Natural killer cell (primary cell): ENCODE data around the gene STOX2. TPM values are rescaled to one million over a fixed set of nuclear protein-coding genes. Genes with fewer than 3 reads are reported as not detected.

Source experiments
- ATAC-seq, 3 donors: fragments of 150-1000 bp in 2 of 3; fragments of 200-7000 bp in 1 of 3; cut with Tn5 transposase; 1 replicate in 1 of 3; 2 replicates in 2 of 3; pipeline ENCODE4 v1.10.0; 2021; ENCODE audit warnings: mild to moderate bottlenecking in 2 of 3, moderate library complexity in 2 of 3
- DNase-seq, 2 donors: peaks; one replicate each; pipeline versions ENCODE4 v3.0.0 to v3.0.0-alpha.2; 2013 to 2021; ENCODE audit warnings: mixed read lengths in 1 of 2
- H3K27ac ChIP-seq: one replicate; pipeline ENCODE4 v1.5.1; 2013; ENCODE audit warnings: mild to moderate bottlenecking, low read length
- H3K27me3 ChIP-seq: one replicate; pipeline ENCODE4 v1.6.1; 2013; ENCODE audit warnings: low read length; ENCODE audit not compliant: control insufficient read depth, insufficient read depth
- H3K36me3 ChIP-seq: one replicate; pipeline ENCODE4 v1.6.1; 2013; ENCODE audit warnings: low read length; ENCODE audit not compliant: control insufficient read depth, insufficient read depth
- H3K4me1 ChIP-seq: one replicate; pipeline ENCODE4 v1.6.1; 2013; ENCODE audit warnings: low read length; ENCODE audit not compliant: control insufficient read depth, insufficient read depth
- H3K4me3 ChIP-seq: one replicate; pipeline ENCODE4 v1.5.1; 2013; ENCODE audit warnings: low read length
- H3K9me3 ChIP-seq: one replicate; pipeline ENCODE4 v1.6.1; 2013; ENCODE audit warnings: low read length; ENCODE audit not compliant: control insufficient read depth, insufficient read depth
- H3K27ac Mint-ChIP-seq, 2 donors: one replicate each; pipeline ENCODE4 v1.8.0; 2022; ENCODE audit warnings: mild to moderate bottlenecking in 2 of 2, mixed read lengths in 2 of 2, moderate library complexity in 1 of 2
- H3K27me3 Mint-ChIP-seq, 2 donors: one replicate each; pipeline ENCODE4 v1.8.0; 2022; ENCODE audit warnings: low read depth in 2 of 2, mixed read lengths in 2 of 2
- H3K36me3 Mint-ChIP-seq: one replicate; pipeline ENCODE4 v1.8.0; 2022; ENCODE audit warnings: mixed read lengths
- H3K4me1 Mint-ChIP-seq, 2 donors: one replicate each; pipeline ENCODE4 v1.8.0; 2022; ENCODE audit warnings: mixed read lengths in 2 of 2
- H3K4me3 Mint-ChIP-seq: one replicate; pipeline ENCODE4 v1.8.0; 2022; ENCODE audit warnings: mild to moderate bottlenecking, moderate library complexity, mixed read lengths
- H3K9me3 Mint-ChIP-seq, 2 donors: one replicate each; pipeline ENCODE4 v1.8.0; 2022; ENCODE audit warnings: mixed read lengths in 2 of 2
- CTCF ChIP-seq: fragments of 200-600 bp; IDR thresholded peaks from one replicate; pipeline ENCODE4 v1.8.0; 2022; ENCODE audit warnings: antibody characterized with exemption
- WGBS: methylation state at CpG from one replicate; pipeline ENCODE4 v1.1.7; 2013; ENCODE audit warnings: missing lambda C conversion rate; ENCODE audit not compliant: insufficient coverage; 5-methylcytosine and 5-hydroxymethylcytosine counted together
- intact Hi-C: fragments of 100-400 bp; cut with micrococcal nuclease; formaldehyde crosslinking; loops from one replicate; pipeline ENCODE4 v1.14.2; 2022
- total RNA-seq, 4 donors: library from RNA; stranded (reverse); fragments of 120-200 nt in 1 of 4; gene quantifications; one replicate each; pipeline versions ENCODE4 v1.2.3 to v1.2.4, GENCODE V29; 2013 to 2022

Gene STOX2
- total RNA-seq, 3 donors from 2014 or later (not counting 1 experiment from before 2014, with no cell fraction given): 0.23 TPM; not detected in 2

GRCh38 chr4:183967266-183967665 is 62.2 kb downstream of the STOX2 start:
- DNase-seq (no peak), ATAC-seq (no peak)
- 86% methylated on average over 11 of the region's 11 CpGs for WGBS
- H3K36me3 ChIP-seq: no peaks in the 10 kb centered on the region
- TF ChIP-seq CTCF: no peak
- no peak overlapping the region for H3K4me3 Mint-ChIP-seq
- intact Hi-C loops: no loop called here
- no peak overlapping the region for H3K4me3 ChIP-seq
- H3K4me1 Mint-ChIP-seq: peaks cover 0 to 29% of the 10 kb centered on the region in 2 donors
- no peaks in the 10 kb centered on the region for H3K27me3 ChIP-seq
- no peaks in the 10 kb centered on the region for H3K9me3 ChIP-seq
- H3K27ac ChIP-seq: no peak overlapping the region
- peaks cover 8% of the 10 kb centered on the region for H3K36me3 Mint-ChIP-seq
- H3K9me3 Mint-ChIP-seq: no peaks in the 10 kb centered on the region
- no peaks in the 10 kb centered on the region for H3K4me1 ChIP-seq
- H3K27ac Mint-ChIP-seq: no peak overlapping the region
- peaks cover 15 to 43% of the 10 kb centered on the region in 2 donors for H3K27me3 Mint-ChIP-seq

- no peak overlapping the region for H3K27ac ChIP-seq
- intact Hi-C loops: no loop called here
These were observed 63.4 kb downstream of the STOX2 start for GRCh38 chr4:183968502-183968901.

GRCh38 chr4:183968931-183969330 is 63.8 kb downstream of the STOX2 start:
- intact Hi-C loops: no loop called here
- no peaks in the 10 kb centered on the region for H3K9me3 ChIP-seq
- Mint-ChIP-seq H3K4me3 (peak overlapping the region; percentile 38), H3K4me1 (peaks cover 0 to 29% of the 10 kb centered on the region in 2 donors), H3K9me3 (peaks cover 0 to 5% of the 10 kb centered on the region in 2 donors), H3K36me3 (peaks cover 19% of the 10 kb centered on the region), H3K27me3 (peaks cover 17 to 54% of the 10 kb centered on the region in 2 donors), H3K27ac (peak overlapping the region in 1 of 2 donors; percentile 55)
- no peaks in the 10 kb centered on the region for H3K4me1 ChIP-seq
- TF ChIP-seq CTCF: no peak
- H3K4me3 ChIP-seq: no peak overlapping the region
- H3K36me3 ChIP-seq: no peaks in the 10 kb centered on the region
- DNase-seq: no peak
- H3K27me3 ChIP-seq: no peaks in the 10 kb centered on the region
- WGBS: 26% methylated on average over 5 of the region's 5 CpGs
- ATAC-seq: peak in 1 of 3 donors; percentile 85
- H3K27ac ChIP-seq: no peak overlapping the region

More at GRCh38 chr4:183968502-183968901, 63.4 kb downstream of the STOX2 start:
- Histone ChIP-seq H3K36me3 (no peaks in the 10 kb centered on the region), H3K4me3 (no peak overlapping the region), H3K9me3 (no peaks in the 10 kb centered on the region), H3K4me1 (no peaks in the 10 kb centered on the region), H3K27me3 (no peaks in the 10 kb centered on the region)
- peak overlapping the region; percentile 38 for H3K4me3 Mint-ChIP-seq
- 11% methylated on average over 4 of the region's 6 CpGs for WGBS
- H3K27me3 Mint-ChIP-seq: peaks cover 17 to 53% of the 10 kb centered on the region in 2 donors
- TF ChIP-seq CTCF: no peak
- ATAC-seq: no peak
- peaks cover 16% of the 10 kb centered on the region for H3K36me3 Mint-ChIP-seq
- H3K4me1 Mint-ChIP-seq: peaks cover 0 to 29% of the 10 kb centered on the region in 2 donors
- H3K9me3 Mint-ChIP-seq: peaks cover 0 to 3% of the 10 kb centered on the region in 2 donors
- peak overlapping the region in 1 of 2 donors; percentile 55 for H3K27ac Mint-ChIP-seq
- no peak for DNase-seq

- Mint-ChIP-seq H3K9me3 (peaks cover 3 to 12% of the 10 kb centered on the region in 2 donors), H3K4me1 (peaks cover 0 to 29% of the 10 kb centered on the region in 2 donors), H3K27ac (no peak overlapping the region), H3K4me3 (no peak overlapping the region), H3K36me3 (peaks cover 25% of the 10 kb centered on the region), H3K27me3 (peaks cover 14 to 54% of the 10 kb centered on the region in 2 donors)
- no peak for TF ChIP-seq CTCF
- no peaks in the 10 kb centered on the region for H3K27me3 ChIP-seq
- no peaks in the 10 kb centered on the region for H3K9me3 ChIP-seq
- ATAC-seq (no peak), DNase-seq (no peak)
- WGBS: 70% methylated on average over 4 of the region's 4 CpGs
- no peak overlapping the region for H3K4me3 ChIP-seq
- no peak overlapping the region for H3K27ac ChIP-seq
- H3K4me1 ChIP-seq: no peaks in the 10 kb centered on the region
- intact Hi-C loops: no loop called here
- no peaks in the 10 kb centered on the region for H3K36me3 ChIP-seq
These were observed 64.5 kb downstream of the STOX2 start for GRCh38 chr4:183969596-183969995.
